Upper lobe of right lung (tissue), 1 donor: ENCODE data around the gene PAOX. TPM values are rescaled to one million over a fixed set of nuclear protein-coding genes. Genes with fewer than 3 reads are reported as not detected.
A peak's percentile ranks its signal among the peaks of the same experiment; 100 is the strongest.

ENCODE experiments used
- ATAC-seq: fragments of 200-7000 bp; cut with Tn5 transposase; one replicate; pipeline ENCODE4 v1.9.1; 2020; ENCODE audit warnings: mild to moderate bottlenecking, moderate library complexity
- DNase-seq: peaks from one replicate; pipeline ENCODE4 v3.0.0-alpha.2; 2020
- H3K27ac ChIP-seq: fragments of 200-600 bp; one replicate; pipeline ENCODE4 v1.8.0; 2022
- H3K27me3 ChIP-seq: fragments of 200-600 bp; one replicate; pipeline ENCODE4 v1.8.0; 2022; ENCODE audit warnings: mild to moderate bottlenecking
- H3K36me3 ChIP-seq: fragments of 200-600 bp; one replicate; pipeline ENCODE4 v1.8.0; 2022
- H3K4me1 ChIP-seq: fragments of 200-600 bp; one replicate; pipeline ENCODE4 v1.8.0; 2022
- H3K4me3 ChIP-seq: fragments of 200-600 bp; one replicate; pipeline ENCODE4 v1.8.0; 2022; ENCODE audit warnings: mild to moderate bottlenecking
- H3K9me3 ChIP-seq: fragments of 200-600 bp; one replicate; pipeline ENCODE4 v1.8.0; 2022
- CTCF ChIP-seq: fragments of 200-600 bp; IDR thresholded peaks from one replicate; pipeline ENCODE4 v1.8.0; 2022; ENCODE audit warnings: antibody characterized with exemption
- intact Hi-C: fragments of 100-400 bp; cut with DNase I; formaldehyde crosslinking; loops from one replicate; pipeline ENCODE4 v1.11.0; 2022
- total RNA-seq: library from RNA; stranded (reverse); fragmentation: NEBNext Ultra II Directional; extraction: Animal tissue kit (Norgen Biotek cat#: 25700); gene quantifications from one replicate; pipeline ENCODE4 v1.2.1, GENCODE V29; 2021
- donor health status: DM: no; HTN: yes; CAD: no; lungs with severe emphysema.

Gene PAOX
- total RNA-seq, 1 donor from 2014 or later = 6.0 TPM

GRCh38 chr10:133355991-133356390, 23.1 kb upstream of the PAOX start:
- ATAC-seq = no peak
- Histone ChIP-seq H3K27ac (no peak overlapping the region), H3K4me3 (no peak overlapping the region), H3K27me3 (no peaks in the 10 kb centered on the region), H3K9me3 (no peaks in the 10 kb centered on the region), H3K4me1 (peaks cover 11% of the 10 kb centered on the region), H3K36me3 (no peaks in the 10 kb centered on the region)
- no peak for TF ChIP-seq CTCF
- intact Hi-C loops = no loop called here
- no peak for DNase-seq

- peaks cover 11% of the 10 kb centered on the region for H3K4me1 ChIP-seq
- H3K27me3 ChIP-seq = no peaks in the 10 kb centered on the region
- H3K36me3 ChIP-seq = no peaks in the 10 kb centered on the region
- TF ChIP-seq CTCF = no peak
- DNase-seq = no peak
- H3K4me3 ChIP-seq = peak overlapping the region; percentile 68
- no peak for ATAC-seq
- no peaks in the 10 kb centered on the region for H3K9me3 ChIP-seq
- intact Hi-C loops = no loop called here
- no peak overlapping the region for H3K27ac ChIP-seq
Measured at GRCh38 chr10:133356549-133357284, 22.3 kb upstream of the PAOX start.

GRCh38 chr10:133357285-133358161, 21.5 kb upstream of the PAOX start, which contains the start of gene FUOM:
Gene FUOM (minus strand): TSS chr10:133358019. CDS start chr10:133358007, 12 bp downstream.
- Histone ChIP-seq H3K36me3 (peaks cover 6% of the 10 kb centered on the region), H3K27ac (peak within 1 kb of the TSS; percentile 75), H3K27me3 (no peaks in the 10 kb centered on the region), H3K9me3 (no peaks in the 10 kb centered on the region), H3K4me1 (peaks cover 11% of the 10 kb centered on the region), H3K4me3 (peak within 1 kb of the TSS; percentile 68)
- TF ChIP-seq CTCF = no peak
- ATAC-seq (peak; percentile 87), DNase-seq (peak; percentile 89)
- intact Hi-C loops = no loop called here

- no peak for TF ChIP-seq CTCF
- DNase-seq (peak; percentile 76), ATAC-seq (no peak)
- no peaks in the 10 kb centered on the region for H3K9me3 ChIP-seq
- H3K27ac ChIP-seq = peak overlapping the region; percentile 24
- H3K36me3 ChIP-seq = peaks cover 8% of the 10 kb centered on the region
- intact Hi-C loops = no loop called here
- H3K4me3 ChIP-seq = no peak overlapping the region
- no peaks in the 10 kb centered on the region for H3K27me3 ChIP-seq
- H3K4me1 ChIP-seq = peaks cover 11% of the 10 kb centered on the region
Measured at GRCh38 chr10:133358162-133358924, 20.7 kb upstream of the PAOX start.

GRCh38 chr10:133358925-133359310, 20.1 kb upstream of the PAOX start:
- DNase-seq = no peak
- intact Hi-C loops = no loop called here

More at GRCh38 chr10:133358925-133359310, 20.1 kb upstream of the PAOX start:
- H3K9me3 ChIP-seq = no peaks in the 10 kb centered on the region
- H3K27ac ChIP-seq = no peak overlapping the region
- H3K36me3 ChIP-seq = peaks cover 13% of the 10 kb centered on the region
- H3K27me3 ChIP-seq = no peaks in the 10 kb centered on the region
- no peak for ATAC-seq
- TF ChIP-seq CTCF = no peak
- peaks cover 11% of the 10 kb centered on the region for H3K4me1 ChIP-seq
- no peak overlapping the region for H3K4me3 ChIP-seq
